Activated CD4-positive, alpha-beta T cell treated with anti-CD3 and anti-CD28 coated beads, Interleukin-2, amount 50 U/mL, for 16 hours (primary cell): ENCODE data around the gene LCK.
A peak's percentile ranks its signal among the peaks of the same experiment; 100 is the strongest.

Experiments used
- DNase-seq: peaks from one replicate; pipeline ENCODE4 v3.0.0-alpha.2; 2020

Gene LCK

DNA sequence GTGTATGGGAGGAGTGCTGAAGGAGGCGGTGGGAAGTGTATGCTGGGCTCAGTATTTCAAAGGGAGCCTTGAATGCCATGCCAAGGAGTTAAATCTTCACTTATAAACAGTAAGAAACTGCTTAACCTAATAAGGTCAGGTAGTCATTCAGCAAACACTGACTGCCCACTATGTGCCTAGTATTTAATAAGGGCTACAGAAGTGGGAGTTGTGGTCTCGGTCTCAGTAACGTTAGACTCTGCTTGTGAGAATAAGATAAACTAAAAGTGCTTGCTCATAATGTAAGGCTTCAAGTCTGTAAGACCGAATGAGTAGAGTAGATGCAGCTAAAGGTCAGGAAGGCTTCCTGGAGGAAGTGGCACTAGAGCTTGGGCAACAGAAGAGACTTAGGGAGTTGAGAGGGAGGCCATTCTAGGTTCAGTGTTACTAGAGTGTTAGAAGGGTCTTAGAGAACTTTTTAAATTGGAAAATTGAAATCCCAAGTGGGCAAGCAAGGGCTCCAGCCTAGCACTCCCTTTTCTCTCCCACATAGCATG, 78.9 kb downstream of the LCK start:
- DNase-seq, result no peak

DNA sequence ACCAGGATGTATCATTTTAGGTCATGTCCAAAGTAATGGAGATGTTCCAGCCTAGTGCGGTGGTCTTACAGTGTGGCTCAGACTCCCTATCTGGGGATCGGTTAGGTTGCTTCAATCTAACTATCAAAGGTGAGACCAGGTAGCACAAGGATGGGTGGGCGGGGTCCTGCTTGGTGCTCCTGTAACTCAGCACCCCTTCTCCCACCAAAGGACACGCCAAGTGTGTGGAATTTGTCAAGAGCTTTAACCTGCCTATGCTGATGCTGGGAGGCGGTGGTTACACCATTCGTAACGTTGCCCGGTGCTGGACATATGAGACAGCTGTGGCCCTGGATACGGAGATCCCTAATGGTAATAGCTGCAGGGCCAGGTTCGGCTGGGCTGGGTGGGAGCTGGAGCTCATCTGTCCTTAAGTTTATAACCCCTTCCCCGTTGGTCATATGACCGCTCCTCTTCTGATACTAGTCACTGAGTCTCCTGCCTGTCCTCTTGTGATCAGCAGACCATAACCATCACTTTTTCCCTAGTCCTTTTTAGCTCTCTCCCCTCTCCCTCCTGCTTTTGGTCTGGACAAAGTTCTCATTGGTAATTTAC, 79.6 kb downstream of the LCK start:
- no peak for DNase-seq

DNA sequence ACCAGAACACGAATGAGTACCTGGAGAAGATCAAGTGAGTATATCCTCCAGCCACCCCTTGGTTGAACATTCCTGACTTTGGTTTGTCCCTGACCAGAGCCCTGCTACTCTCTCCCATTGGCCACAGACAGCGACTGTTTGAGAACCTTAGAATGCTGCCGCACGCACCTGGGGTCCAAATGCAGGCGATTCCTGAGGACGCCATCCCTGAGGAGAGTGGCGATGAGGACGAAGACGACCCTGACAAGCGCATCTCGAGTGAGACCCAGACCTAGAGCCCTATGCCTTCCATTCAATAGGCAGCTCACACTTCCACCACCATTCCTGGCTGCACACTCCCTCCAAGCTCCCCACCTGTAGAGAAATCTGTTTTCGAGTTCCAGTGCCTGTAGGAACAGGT, 80.5 kb downstream of the LCK start:
- no peak for DNase-seq

DNA sequence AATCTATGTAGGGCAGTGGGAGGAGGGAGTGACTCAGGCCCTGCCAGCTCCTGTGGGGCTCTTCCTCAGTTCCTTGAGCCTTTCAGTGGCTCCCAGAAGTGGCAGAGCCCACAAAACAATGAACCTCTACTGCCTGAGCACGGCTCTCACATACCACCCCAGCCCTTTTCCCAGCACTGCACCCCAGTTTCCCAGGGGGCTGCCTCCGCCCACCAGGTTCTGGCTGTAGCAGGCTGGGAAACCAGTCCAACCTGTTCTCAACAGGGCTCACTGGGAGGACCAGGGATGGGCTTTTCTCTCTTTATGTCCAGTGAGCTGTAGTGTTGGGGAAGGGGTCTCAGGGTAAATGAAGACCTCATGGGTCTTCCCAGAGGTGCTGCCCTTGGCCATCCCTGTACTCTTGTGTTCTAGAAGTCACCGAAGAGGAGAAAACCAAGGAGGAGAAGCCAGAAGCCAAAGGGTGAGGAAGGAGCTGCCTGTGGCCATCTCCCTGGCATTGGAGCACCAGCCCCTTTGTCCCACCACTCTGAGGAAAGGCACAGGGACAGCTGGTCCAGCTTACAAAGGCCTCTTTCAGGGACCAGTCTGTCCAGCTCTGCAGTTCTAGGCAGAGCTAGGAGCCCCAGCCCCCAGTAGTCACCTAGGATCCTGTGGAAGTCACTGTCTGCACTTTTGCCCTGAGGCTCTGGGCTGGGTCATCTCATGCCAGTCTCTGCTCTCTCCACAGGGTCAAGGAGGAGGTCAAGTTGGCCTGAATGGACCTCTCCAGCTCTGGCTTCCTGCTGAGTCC, 81.4 kb downstream of the LCK start:
- no peak for DNase-seq

DNA sequence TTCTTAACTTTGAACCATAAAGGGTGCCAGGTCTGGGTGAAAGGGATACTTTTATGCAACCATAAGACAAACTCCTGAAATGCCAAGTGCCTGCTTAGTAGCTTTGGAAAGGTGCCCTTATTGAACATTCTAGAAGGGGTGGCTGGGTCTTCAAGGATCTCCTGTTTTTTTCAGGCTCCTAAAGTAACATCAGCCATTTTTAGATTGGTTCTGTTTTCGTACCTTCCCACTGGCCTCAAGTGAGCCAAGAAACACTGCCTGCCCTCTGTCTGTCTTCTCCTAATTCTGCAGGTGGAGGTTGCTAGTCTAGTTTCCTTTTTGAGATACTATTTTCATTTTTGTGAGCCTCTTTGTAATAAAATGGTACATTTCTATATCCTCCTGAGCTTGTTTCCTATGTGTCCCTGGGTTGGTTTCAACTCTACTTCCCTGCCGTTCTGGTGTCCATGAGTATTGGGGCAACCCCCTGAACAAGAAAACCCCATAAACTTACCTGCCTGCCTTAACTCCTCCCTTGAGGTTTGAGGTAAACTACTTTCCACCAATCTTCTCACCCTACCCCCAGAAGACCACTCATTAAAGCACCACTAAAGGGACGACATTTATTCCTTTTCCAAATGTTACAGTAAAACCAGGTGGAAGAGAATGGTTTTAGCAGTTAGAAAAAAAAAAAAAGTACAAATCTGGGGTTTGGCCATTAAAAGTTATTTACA, 82.3 kb downstream of the LCK start:
- DNase-seq, result no peak

DNA sequence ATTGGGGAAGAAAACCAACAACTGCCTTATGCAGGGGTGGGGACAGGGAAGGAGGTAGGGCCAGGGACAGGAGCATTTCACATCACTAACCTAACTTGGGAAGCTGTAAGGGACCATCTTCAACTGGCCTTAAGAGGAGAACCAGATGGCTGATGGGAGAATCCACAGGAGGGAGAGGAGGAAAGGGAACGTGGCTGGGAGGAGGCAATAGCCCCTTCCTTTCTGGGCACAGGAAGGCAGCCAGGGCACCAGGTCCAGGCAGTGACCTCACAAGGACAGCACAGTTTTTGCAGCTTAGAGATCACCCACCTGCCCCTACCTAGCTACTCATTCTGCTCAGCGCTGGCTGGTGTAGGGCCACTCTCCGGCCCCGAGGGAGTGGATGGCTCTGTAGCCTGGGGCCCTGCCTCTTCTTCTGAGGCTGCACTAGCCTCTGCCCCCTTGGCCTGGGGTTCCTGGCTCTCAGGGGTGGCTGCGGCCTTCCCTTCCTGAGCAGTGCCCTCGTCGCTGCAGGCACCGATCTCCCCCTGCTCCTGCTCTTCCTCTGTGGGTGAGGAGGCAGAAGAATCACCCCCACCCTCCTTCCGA, 83.3 kb downstream of the LCK start:
- DNase-seq, result no peak

DNA sequence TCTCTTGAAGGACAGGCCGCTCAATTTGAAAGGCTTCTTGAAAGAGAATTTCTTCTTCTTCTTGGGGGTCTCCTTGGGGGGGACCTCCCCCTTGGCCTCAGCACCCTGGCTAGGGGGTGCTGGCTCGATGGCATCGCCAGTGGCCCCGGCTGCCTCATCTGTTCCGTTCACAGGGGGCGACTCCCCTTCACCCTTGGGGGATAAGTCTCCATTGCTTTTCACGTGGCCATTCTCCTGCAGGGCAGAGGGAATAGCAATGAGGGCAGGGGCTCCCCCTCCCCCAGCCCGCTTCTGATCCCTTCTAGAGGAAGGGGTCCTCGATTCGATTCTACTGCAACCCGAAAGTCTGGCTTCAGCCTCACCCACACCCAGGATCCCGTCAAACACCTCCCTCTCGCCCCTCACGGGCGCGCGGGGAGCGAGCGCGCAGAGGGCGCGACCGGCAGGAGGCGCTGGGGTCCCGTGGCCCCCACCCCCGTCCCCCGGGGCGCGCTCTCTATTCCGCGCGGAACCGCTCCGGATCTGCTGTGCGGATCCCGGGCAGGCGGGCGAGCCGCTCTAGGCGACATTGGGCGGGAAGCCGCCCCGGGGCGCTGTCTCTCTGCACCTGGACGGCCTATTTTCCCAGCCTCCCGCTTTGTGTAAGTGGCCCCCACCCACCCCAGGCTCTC, 83.9 kb downstream of the LCK start:
- peak; percentile 33 for DNase-seq

DNA sequence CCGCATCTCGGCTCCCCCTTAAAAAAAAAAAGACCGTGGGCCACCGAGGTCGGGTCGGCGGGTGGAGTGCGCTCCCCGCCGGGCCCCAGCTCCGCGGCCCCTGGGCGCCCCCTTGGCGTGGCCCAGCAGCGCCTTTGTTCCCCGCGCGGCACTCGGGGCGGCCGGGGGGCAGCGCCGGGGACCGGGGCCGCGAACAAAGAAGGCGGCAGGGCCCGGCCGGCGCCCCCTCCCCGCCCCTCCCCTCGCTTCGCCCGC, 84.4 kb downstream of the LCK start:
- no peak for DNase-seq
